Urinary bladder (tissue), 4 donors: ENCODE results near the gene SDK2. TPM values are rescaled to one million over a fixed set of nuclear protein-coding genes. Genes with fewer than 3 reads are reported as not detected.
A peak's percentile ranks its signal among the peaks of the same experiment; 100 is the strongest.

ENCODE experiments used
- DNase-seq: peaks from one replicate; pipeline ENCODE4 v3.0.0-alpha.2; 2015; ENCODE audit errors: extremely low spot score
- H3K27ac ChIP-seq: one replicate; pipeline ENCODE4 v1.5.1; 2013; ENCODE audit warnings: low read depth, mild to moderate bottlenecking, moderate library complexity
- H3K36me3 ChIP-seq: one replicate; pipeline ENCODE4 v1.6.1; 2013; ENCODE audit warnings: mild to moderate bottlenecking, moderate library complexity; ENCODE audit not compliant: insufficient read depth
- H3K4me1 ChIP-seq: one replicate; pipeline ENCODE4 v1.6.1; 2013; ENCODE audit warnings: mild to moderate bottlenecking, moderate library complexity; ENCODE audit not compliant: insufficient read depth
- H3K4me3 ChIP-seq: one replicate; pipeline ENCODE4 v1.5.1; 2013; ENCODE audit warnings: low read depth, low read length
- WGBS: extraction: QIAGEN DNeasy Blood & Tissue Kit; methylation state at CpG from one replicate; pipeline ENCODE4 v1.1.7; 2013; 5-methylcytosine and 5-hydroxymethylcytosine counted together
- polyA plus RNA-seq: library from polyadenylated mRNA; stranded (reverse); fragments of 200-250 nt; gene quantifications from one replicate; pipeline ENCODE4 v1.2.3, GENCODE V29; 2013
- total RNA-seq: library from RNA; depleted of rRNA; stranded (reverse); fragments of >200 nt; gene quantifications from one replicate; pipeline ENCODE4 v1.2.3, GENCODE V29; 2014
- donor health status: healthy with polysubstance abuse.
- donor health status: healthy.

SDK2 gene
- total and polyA plus RNA-seq, 2 donors, result 0.61 to 5.0 TPM

GRCh38 chr17:73647301-73647695 is 3.1 kb upstream of the SDK2 start:
- 77% methylated on average over 12 of the region's 12 CpGs for WGBS
- no peak for DNase-seq
- Histone ChIP-seq H3K36me3 (no peaks in the 10 kb centered on the region), H3K4me3 (no peak overlapping the region), H3K27ac (no peak overlapping the region), H3K4me1 (peaks cover 2% of the 10 kb centered on the region)

DNA sequence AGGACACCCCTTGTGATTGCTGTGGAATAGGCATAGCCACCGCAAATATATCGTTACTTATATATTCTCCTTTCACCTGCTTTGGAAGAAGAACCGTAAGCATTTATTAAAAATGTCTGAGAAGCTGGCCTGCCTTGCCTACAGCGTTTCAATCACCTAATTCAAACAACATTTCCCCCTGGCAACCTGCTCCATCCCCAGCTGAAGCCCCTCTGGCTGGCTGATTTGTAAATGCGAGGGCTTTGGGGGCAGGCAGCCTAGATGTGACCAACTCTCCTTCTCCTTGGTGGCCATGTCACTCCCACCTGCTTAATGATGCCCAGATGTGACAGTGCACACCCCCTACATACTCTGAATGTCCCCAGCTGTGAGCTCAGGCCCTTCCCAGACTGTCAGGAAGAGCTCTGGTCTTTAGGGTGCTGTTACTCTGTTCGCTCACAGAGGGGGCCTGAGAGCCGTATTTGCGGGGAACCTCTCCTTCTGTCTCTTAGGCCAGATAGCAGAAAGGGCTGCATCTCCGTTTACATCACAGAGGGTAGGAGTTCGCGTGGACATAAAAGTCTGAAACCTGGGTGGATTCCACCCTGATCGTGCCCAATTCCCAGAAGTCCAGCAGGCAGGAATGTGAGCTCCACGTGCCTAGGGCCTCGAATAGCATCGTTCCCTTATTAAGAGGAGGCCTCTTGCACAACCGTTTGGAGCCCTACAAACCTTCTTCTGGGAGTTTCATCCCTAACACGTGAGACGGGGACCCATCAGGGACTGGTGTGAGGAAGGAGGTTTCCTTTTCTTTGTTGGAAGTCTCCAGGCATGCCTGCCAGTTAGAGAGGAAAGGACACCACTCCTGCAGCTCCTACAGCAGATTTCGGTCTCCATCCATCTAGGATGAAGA is 2.4 kb upstream of the SDK2 start:
- H3K36me3 ChIP-seq, result no peaks in the 10 kb centered on the region
- no peak for DNase-seq
- no peak overlapping the region for H3K4me3 ChIP-seq
- peaks cover 2% of the 10 kb centered on the region for H3K4me1 ChIP-seq
- 58% methylated on average over 19 of the region's 19 CpGs for WGBS
- H3K27ac ChIP-seq, result no peak overlapping the region

- WGBS, result 3% methylated on average over 90 of the region's 90 CpGs
- peak overlapping the region; percentile 50 for H3K4me3 ChIP-seq
- DNase-seq, result no peak
- no peaks in the 10 kb centered on the region for H3K36me3 ChIP-seq
- H3K27ac ChIP-seq, result no peak overlapping the region
- peaks cover 2% of the 10 kb centered on the region for H3K4me1 ChIP-seq
Measured at GRCh38 chr17:73645050-73645871, 1.0 kb upstream of the SDK2 start.

GRCh38 chr17:73643852-73644144 is 447 bp downstream of the SDK2 start:
- DNase-seq, result no peak
- H3K4me3 ChIP-seq, result peak overlapping the region; percentile 50
- no peak overlapping the region for H3K27ac ChIP-seq
- H3K36me3 ChIP-seq, result no peaks in the 10 kb centered on the region
- under 1% methylated on average over 13 of the region's 13 CpGs for WGBS
- H3K4me1 ChIP-seq, result peaks cover 2% of the 10 kb centered on the region

GRCh38 chr17:73643001-73643851 is 1.0 kb downstream of the SDK2 start:
- WGBS, result under 1% methylated on average over 68 of the region's 68 CpGs
- peaks cover 2% of the 10 kb centered on the region for H3K4me1 ChIP-seq
- H3K4me3 ChIP-seq, result peak overlapping the region; percentile 50
- DNase-seq, result no peak
- H3K27ac ChIP-seq, result no peak overlapping the region
- H3K36me3 ChIP-seq, result no peaks in the 10 kb centered on the region

DNA sequence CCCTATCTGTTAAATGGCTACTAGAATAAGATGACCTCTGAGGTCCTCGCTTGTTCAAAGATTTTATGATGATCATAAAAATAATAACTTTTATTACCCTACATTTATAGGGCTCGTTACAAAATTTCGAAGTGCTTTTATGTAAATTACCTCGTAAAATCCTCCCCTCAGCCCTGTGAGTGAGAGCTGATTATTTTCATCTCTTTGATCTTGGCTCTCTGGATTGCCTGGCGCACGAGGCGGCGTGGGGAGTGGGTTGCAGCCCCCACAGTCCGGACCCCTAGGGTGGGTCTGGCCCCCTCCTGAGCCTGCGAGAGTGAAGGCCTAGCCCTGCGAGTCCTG is 1.6 kb downstream of the SDK2 start:
- DNase-seq, result no peak
- Histone ChIP-seq H3K27ac (no peak overlapping the region), H3K4me3 (no peak overlapping the region), H3K36me3 (no peaks in the 10 kb centered on the region), H3K4me1 (peaks cover 2% of the 10 kb centered on the region)
- 21% methylated on average over 11 of the region's 11 CpGs for WGBS

GRCh38 chr17:73641826-73642600 is 2.2 kb downstream of the SDK2 start:
- no peak overlapping the region for H3K4me3 ChIP-seq
- peaks cover 2% of the 10 kb centered on the region for H3K4me1 ChIP-seq
- 66% methylated on average over 12 of the region's 12 CpGs for WGBS
- no peaks in the 10 kb centered on the region for H3K36me3 ChIP-seq
- no peak overlapping the region for H3K27ac ChIP-seq
- DNase-seq, result no peak

- Histone ChIP-seq H3K4me1 (peaks cover 2% of the 10 kb centered on the region), H3K4me3 (no peak overlapping the region), H3K27ac (no peak overlapping the region), H3K36me3 (no peaks in the 10 kb centered on the region)
- no peak for DNase-seq
- WGBS, result 77% methylated on average over 4 of the region's 4 CpGs
Measured at GRCh38 chr17:73640691-73641090, 3.6 kb downstream of the SDK2 start.

DNA sequence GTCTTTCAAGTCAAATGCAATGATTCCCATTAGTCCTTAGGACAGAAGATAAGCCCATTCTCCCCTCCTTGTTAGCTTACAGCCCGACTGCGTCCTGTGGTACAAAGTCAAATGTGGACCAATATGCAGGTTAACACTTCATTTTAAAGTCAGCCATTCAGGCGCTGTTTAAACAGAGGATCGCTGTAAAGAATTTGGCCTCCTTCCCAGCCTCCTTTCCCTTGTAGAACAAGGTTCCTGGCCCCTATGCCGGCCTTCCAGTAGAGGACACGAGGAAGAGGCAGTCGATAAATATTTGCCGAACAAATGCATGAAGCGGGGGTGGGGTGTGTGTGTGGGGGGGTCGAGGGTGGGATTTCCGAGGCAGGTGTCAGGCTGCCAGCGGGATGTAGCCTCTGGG is 4.3 kb downstream of the SDK2 start:
- WGBS, result 49% methylated on average over 12 of the region's 12 CpGs
- no peak overlapping the region for H3K4me3 ChIP-seq
- no peak for DNase-seq
- peaks cover 2% of the 10 kb centered on the region for H3K4me1 ChIP-seq
- no peaks in the 10 kb centered on the region for H3K36me3 ChIP-seq
- H3K27ac ChIP-seq, result no peak overlapping the region

DNA sequence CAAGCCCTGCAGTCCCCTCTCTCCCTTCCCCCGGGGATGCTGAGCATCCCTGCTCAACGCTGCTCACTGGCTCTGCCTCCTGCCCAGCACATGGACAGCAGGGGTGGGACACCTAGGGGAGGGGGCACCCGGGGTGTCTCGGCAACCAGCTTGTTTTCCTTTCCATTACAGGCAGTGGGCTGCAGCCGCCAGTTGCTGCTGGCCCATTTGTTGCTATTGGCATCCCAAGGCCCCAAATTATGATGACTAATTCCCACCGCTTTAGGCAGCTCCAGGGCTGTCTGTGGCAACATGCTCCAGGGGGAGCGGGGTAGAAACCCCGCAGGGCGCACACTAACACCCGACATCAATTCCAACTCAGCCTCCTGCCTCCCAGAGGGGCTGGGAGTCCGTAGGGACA is 4.9 kb downstream of the SDK2 start:
- Histone ChIP-seq H3K4me1 (peaks cover under 1% of the 10 kb centered on the region), H3K27ac (no peak overlapping the region), H3K4me3 (no peak overlapping the region), H3K36me3 (no peaks in the 10 kb centered on the region)
- DNase-seq, result no peak
- 76% methylated on average over 11 of the region's 11 CpGs for WGBS

DNA sequence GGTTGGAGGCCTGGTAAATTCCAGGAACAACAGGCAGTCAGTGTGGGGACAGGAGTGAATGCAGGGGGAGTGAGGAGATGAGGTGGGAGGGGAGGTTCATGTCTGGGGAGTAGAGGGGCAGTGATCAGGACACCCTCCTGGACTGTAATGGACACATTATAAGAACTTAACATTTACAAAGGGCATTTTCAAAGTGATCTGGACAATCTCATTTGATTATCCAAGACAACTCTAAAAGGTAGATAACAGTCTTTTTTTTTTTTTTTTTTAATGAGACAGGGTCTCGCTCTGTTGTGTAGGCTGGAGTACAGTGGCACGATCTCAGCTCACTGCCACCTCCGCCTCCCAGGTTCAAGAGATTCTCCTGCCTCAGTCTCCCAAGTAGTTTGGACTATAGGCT is 5.7 kb downstream of the SDK2 start:
- no peak overlapping the region for H3K27ac ChIP-seq
- H3K36me3 ChIP-seq, result no peaks in the 10 kb centered on the region
- DNase-seq, result no peak
- no peak overlapping the region for H3K4me3 ChIP-seq
- 97% methylated on average over 3 of the region's 3 CpGs for WGBS
- H3K4me1 ChIP-seq, result no peaks in the 10 kb centered on the region

GRCh38 chr17:73637866-73638265 is 6.4 kb downstream of the SDK2 start:
- DNase-seq, result no peak
- no peaks in the 10 kb centered on the region for H3K36me3 ChIP-seq
- H3K4me1 ChIP-seq, result no peaks in the 10 kb centered on the region
- H3K27ac ChIP-seq, result no peak overlapping the region
- H3K4me3 ChIP-seq, result no peak overlapping the region
- WGBS, result 90% methylated on average over 8 of the region's 8 CpGs
